Measurements from ENCODE around the gene CSTB. TPM values are rescaled to one million over a fixed set of nuclear protein-coding genes. Genes with fewer than 3 reads are reported as not detected.
A peak's percentile ranks its signal among the peaks of the same experiment; 100 is the strongest.

Gene CSTB
- total RNA-seq, 1 donor from 2014 or later, result 7.1 TPM

GRCh38 chr21:43794857-43795256 lies 18.7 kb upstream of the CSTB start:
- Histone ChIP-seq H2AFZ (replicated peaks) (no peak overlapping the region), H3K4me1 (peaks cover 9% of the 10 kb centered on the region), H3F3A (ENCODE audit: low read depth) (no peaks in the 10 kb centered on the region), H3K36me3 (no peaks in the 10 kb centered on the region), H3K27ac (no peak overlapping the region), H3K27me3 (no peaks in the 10 kb centered on the region), H3K9ac (no peak overlapping the region), H3K9me3 (ENCODE audit: low read depth) (no peaks in the 10 kb centered on the region), H3K4me3 (no peak overlapping the region), H4K20me1 (ENCODE audit: low read depth) (peaks cover 14% of the 10 kb centered on the region), H3K79me2 (ENCODE audit: low read depth) (peaks cover 35% of the 10 kb centered on the region), H3K4me2 (no peak overlapping the region)
- peaks cover 20% of the 10 kb centered on the region for H3K4me1 Mint-ChIP-seq
- no peak for TF ChIP-seq EZH2 (IDR thresholded peaks at IDR 0.05)
- no peak overlapping the region for H3K27ac Mint-ChIP-seq
- peaks cover 36% of the 10 kb centered on the region for H3K36me3 Mint-ChIP-seq
- H3K9me3 Mint-ChIP-seq, result no peaks in the 10 kb centered on the region
- H3K4me3 Mint-ChIP-seq, result peak overlapping the region; percentile 3
- peaks cover 5% of the 10 kb centered on the region for H3K27me3 Mint-ChIP-seq (ENCODE audit: insufficient read depth, low read depth)
- no peak for DNase-seq (ENCODE audit: low spot score)

- Histone ChIP-seq H3K4me3 (no peak overlapping the region), H2AFZ (replicated peaks) (no peak overlapping the region), H3K9me3 (ENCODE audit: low read depth) (no peaks in the 10 kb centered on the region), H3K36me3 (no peaks in the 10 kb centered on the region), H3F3A (ENCODE audit: low read depth) (no peaks in the 10 kb centered on the region), H3K4me1 (peaks cover 9% of the 10 kb centered on the region), H3K4me2 (no peak overlapping the region), H3K9ac (no peak overlapping the region), H3K27ac (no peak overlapping the region), H3K79me2 (ENCODE audit: low read depth) (peaks cover 40% of the 10 kb centered on the region), H4K20me1 (ENCODE audit: low read depth) (peaks cover 16% of the 10 kb centered on the region), H3K27me3 (no peaks in the 10 kb centered on the region)
- Mint-ChIP-seq H3K4me1 (peaks cover 20% of the 10 kb centered on the region), H3K27me3 (ENCODE audit: insufficient read depth, low read depth) (peaks cover 5% of the 10 kb centered on the region), H3K9me3 (no peaks in the 10 kb centered on the region), H3K4me3 (no peak overlapping the region), H3K36me3 (peaks cover 36% of the 10 kb centered on the region), H3K27ac (no peak overlapping the region)
- no peak for DNase-seq (ENCODE audit: low spot score)
- no peak for TF ChIP-seq EZH2phosphoT487 (IDR thresholded peaks at IDR 0.05)
- TF ChIP-seq EZH2 (IDR thresholded peaks at IDR 0.05), result no peak
- no peak for TF ChIP-seq CTCF (IDR thresholded peaks at IDR 0.05)
Observed at GRCh38 chr21:43794311-43794710, 18.2 kb upstream of the CSTB start.

GRCh38 chr21:43793243-43793642 lies 17.1 kb upstream of the CSTB start:
- Histone ChIP-seq H3K9me3 (ENCODE audit: low read depth) (no peaks in the 10 kb centered on the region), H3K4me2 (no peak overlapping the region), H3F3A (ENCODE audit: low read depth) (no peaks in the 10 kb centered on the region), H3K36me3 (no peaks in the 10 kb centered on the region), H3K27ac (no peak overlapping the region), H4K20me1 (ENCODE audit: low read depth) (peaks cover 16% of the 10 kb centered on the region), H3K27me3 (no peaks in the 10 kb centered on the region), H3K9ac (no peak overlapping the region), H3K4me3 (no peak overlapping the region), H3K79me2 (ENCODE audit: low read depth) (peaks cover 40% of the 10 kb centered on the region), H3K4me1 (peaks cover 9% of the 10 kb centered on the region), H2AFZ (replicated peaks) (no peak overlapping the region)
- TF ChIP-seq CTCF (IDR thresholded peaks at IDR 0.05) (no peak), EZH2phosphoT487 (IDR thresholded peaks at IDR 0.05) (no peak), EZH2 (IDR thresholded peaks at IDR 0.05) (no peak)
- H3K27ac Mint-ChIP-seq, result no peak overlapping the region
- peaks cover 20% of the 10 kb centered on the region for H3K4me1 Mint-ChIP-seq
- peaks cover 31% of the 10 kb centered on the region for H3K36me3 Mint-ChIP-seq
- peaks cover 5% of the 10 kb centered on the region for H3K27me3 Mint-ChIP-seq (ENCODE audit: insufficient read depth, low read depth)
- DNase-seq (ENCODE audit: low spot score), result no peak
- no peaks in the 10 kb centered on the region for H3K9me3 Mint-ChIP-seq
- no peak overlapping the region for H3K4me3 Mint-ChIP-seq

- Histone ChIP-seq H3K4me1 (peaks cover 9% of the 10 kb centered on the region), H2AFZ (replicated peaks) (no peak overlapping the region), H3K9ac (no peak overlapping the region), H3K36me3 (no peaks in the 10 kb centered on the region), H3K27me3 (no peaks in the 10 kb centered on the region), H3K4me2 (no peak overlapping the region), H3K79me2 (ENCODE audit: low read depth) (peaks cover 40% of the 10 kb centered on the region), H3F3A (ENCODE audit: low read depth) (no peaks in the 10 kb centered on the region), H3K4me3 (no peak overlapping the region), H3K9me3 (ENCODE audit: low read depth) (no peaks in the 10 kb centered on the region), H4K20me1 (ENCODE audit: low read depth) (peaks cover 16% of the 10 kb centered on the region), H3K27ac (no peak overlapping the region)
- TF ChIP-seq CTCF (IDR thresholded peaks at IDR 0.05), result no peak
- no peak for TF ChIP-seq EZH2 (IDR thresholded peaks at IDR 0.05)
- peaks cover 28% of the 10 kb centered on the region for H3K36me3 Mint-ChIP-seq
- no peak overlapping the region for H3K27ac Mint-ChIP-seq
- no peaks in the 10 kb centered on the region for H3K9me3 Mint-ChIP-seq
- H3K4me3 Mint-ChIP-seq, result peak overlapping the region; percentile 46
- peaks cover 5% of the 10 kb centered on the region for H3K27me3 Mint-ChIP-seq (ENCODE audit: insufficient read depth, low read depth)
- no peak for DNase-seq (ENCODE audit: low spot score)
- peaks cover 20% of the 10 kb centered on the region for H3K4me1 Mint-ChIP-seq
Observed at GRCh38 chr21:43792406-43792805, 16.3 kb upstream of the CSTB start.
